Measurements from ENCODE around the gene ADGRV1.
A peak's percentile ranks its signal among the peaks of the same experiment; 100 is the strongest.
"Not testable (repeated sequence)": the region's sequence is repeated elsewhere in the genome, so short reads cannot be mapped to it uniquely, and the experiment has no call there.

ADGRV1 gene

DNA sequence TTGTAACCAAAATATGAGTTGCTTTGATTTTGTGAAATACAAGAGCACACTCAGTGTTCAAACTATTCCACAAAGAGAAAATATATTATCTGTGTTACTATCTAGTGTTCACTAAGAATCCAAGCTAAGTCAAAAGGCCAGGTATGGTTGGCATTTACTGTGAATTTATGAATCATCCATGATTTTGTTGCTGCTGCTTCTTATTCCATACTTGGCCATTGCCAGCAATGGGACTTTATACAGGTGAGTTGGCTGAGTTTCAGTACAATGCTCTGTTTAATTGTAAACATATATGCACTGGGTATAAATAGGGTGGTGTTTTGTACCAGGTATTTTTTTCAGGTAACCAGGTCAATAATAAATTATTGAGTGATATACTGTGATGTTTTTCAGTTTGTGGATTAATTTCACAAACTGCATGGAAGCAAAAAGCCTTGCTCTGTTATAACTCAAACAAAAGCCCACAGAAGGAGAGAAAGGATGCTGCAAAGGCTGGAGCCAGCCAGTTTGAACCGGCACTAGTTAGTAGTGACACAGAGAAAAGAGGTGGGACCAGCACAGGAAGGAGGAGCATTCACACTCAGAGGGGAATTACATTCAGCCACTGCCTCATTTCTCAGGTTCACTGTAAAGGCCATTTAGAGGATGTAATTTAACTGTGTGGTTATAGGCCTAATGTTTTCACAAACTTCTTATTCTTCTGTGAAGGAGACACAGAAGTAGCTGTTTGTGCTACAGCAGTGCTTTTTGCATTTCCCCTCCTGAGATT is 381.8 kb downstream of the ADGRV1 start:
- DNase-seq (ENCODE audit: low read depth, low spot score) = no peak

DNA sequence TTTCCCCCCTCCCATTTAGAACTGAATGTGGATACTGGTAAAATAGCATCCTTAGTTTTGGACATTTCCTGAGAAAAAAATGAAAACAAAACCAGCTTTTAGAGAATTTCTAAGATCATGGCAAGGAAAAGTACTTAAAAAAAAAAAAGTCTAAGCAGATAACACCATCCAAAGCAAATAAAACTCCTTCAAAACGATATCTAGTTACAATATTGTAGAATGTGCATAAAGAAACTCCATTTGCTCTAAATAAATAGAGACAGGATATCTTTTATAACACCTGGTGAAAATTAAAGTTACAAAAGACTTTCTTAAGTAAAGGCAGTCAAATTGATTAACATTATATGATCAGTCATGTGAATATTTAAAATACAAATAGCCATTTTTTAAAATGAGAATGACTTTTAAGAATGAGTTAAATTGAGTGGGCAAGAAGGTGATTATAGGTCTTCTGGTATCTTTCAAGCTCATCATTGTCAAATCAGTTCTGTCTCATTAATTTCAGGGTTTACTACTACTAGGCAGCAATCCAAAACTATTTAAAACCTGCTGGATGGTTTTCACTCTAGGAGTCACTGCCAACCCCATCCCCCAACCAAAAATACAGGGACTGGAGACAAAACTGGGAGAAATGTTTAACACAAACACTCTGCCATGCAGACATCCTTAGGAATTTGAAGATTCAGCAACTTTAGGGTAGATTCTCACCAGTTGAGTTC is 382.6 kb downstream of the ADGRV1 start:
- DNase-seq (ENCODE audit: low read depth, low spot score) = no peak

GRCh38 chr5:90944116-90944515 is 385.5 kb downstream of the ADGRV1 start:
- DNase-seq (ENCODE audit: low read depth, low spot score) = no peak

GRCh38 chr5:90947667-90948066 is 389.1 kb downstream of the ADGRV1 start:
- DNase-seq (ENCODE audit: low read depth, low spot score) = no peak

- no peak for DNase-seq (ENCODE audit: low read depth, low spot score)
Observed at GRCh38 chr5:90948969-90949368, 390.4 kb downstream of the ADGRV1 start.

DNA sequence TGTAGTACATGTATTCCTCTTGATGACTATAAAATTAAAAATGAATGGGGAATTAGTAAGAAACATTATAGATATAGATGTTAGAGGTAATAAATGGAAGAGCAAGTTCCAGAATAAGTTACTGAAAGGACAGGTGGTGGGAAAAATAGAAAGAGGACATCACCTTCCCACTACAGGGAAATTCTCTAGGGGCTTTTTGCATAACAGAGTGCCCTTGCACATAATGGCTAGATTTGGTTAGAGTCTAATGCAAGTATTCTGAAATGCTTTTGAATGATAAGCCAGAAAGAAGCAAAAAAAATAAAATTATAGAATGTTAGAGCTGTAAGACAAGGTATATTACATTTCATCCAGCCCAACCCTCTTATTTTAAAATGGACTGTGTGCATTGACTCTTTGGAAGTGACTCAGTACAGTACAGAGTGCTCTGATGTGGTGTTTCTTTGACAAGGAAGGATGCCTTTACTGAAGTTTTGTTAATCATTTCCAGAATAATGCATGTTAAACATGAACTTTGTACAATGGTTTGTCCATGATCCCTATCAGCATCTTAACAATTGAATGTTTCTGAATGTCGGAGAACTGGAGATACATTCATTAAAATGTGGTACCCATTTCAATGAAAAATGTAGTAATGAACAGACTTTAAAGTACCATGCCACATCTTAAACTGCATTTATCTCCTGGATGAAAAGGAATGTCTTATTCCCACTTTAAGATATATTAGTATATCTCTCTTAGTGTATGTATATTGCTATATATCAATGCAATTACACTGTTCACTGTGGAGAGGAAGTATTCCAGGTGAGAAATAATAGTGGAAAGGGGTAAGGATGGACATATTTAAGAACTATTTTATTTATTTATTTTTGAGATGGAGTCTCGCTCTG is 391.1 kb downstream of the ADGRV1 start:
- no peak for DNase-seq (ENCODE audit: low read depth, low spot score)

DNA sequence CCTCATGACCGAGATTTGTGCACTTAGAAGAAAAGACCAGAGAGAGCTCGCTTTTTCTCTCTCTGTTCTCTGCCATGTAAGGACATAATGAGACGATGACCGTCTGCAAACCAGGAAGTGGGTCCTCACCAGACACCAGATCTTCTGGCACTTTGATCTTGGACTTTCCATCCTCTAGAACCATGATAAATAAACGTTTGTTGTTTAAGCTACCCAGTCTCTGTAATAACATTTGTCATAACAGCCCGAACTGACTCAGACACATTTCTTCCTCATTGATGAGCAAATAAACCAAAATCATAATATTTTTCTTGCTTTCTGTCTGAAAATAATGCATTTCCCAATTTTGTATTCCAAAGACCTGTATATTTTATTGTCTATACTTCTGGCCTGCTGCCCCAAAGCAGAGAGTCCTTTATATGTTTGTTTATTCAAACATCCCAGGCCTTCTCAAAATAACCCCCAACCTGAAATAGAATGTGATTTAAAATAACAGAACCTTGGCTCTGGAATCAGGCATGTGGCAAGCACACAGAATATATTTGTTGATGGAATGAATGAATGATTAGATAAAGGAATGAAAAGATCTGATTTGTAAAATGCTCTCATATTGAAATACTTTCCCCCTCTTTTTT is 396.5 kb downstream of the ADGRV1 start:
- peak; percentile 65 for DNase-seq (ENCODE audit: low read depth, low spot score)

GRCh38 chr5:90956511-90957097 is 398.0 kb downstream of the ADGRV1 start:
- DNase-seq (ENCODE audit: low read depth, low spot score) = no peak

- DNase-seq (ENCODE audit: low read depth, low spot score) = no peak
Observed at GRCh38 chr5:90957906-90958305, 399.3 kb downstream of the ADGRV1 start.

DNA sequence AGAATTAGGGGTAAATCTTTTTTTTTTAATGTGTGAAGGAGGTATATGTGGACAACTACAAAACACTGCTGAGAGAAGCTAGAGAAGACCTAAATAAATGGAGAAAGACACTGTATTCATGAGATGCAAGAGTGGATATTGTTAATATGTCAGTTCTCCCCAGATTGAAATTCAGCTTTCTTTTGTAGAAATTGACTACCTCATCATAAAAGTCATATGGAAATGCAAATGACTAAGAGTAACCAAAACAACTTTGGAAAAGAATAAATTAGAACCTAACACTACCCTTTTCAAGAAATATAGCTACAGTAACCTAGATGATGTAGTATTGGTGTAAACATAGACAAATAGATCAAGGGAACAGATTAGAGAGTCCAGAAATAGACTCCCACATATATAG is 400.7 kb downstream of the ADGRV1 start:
- DNase-seq (ENCODE audit: low read depth, low spot score) = no peak

GRCh38 chr5:90962481-90962880 is 403.9 kb downstream of the ADGRV1 start:
- no peak for DNase-seq (ENCODE audit: low read depth, low spot score)

DNA sequence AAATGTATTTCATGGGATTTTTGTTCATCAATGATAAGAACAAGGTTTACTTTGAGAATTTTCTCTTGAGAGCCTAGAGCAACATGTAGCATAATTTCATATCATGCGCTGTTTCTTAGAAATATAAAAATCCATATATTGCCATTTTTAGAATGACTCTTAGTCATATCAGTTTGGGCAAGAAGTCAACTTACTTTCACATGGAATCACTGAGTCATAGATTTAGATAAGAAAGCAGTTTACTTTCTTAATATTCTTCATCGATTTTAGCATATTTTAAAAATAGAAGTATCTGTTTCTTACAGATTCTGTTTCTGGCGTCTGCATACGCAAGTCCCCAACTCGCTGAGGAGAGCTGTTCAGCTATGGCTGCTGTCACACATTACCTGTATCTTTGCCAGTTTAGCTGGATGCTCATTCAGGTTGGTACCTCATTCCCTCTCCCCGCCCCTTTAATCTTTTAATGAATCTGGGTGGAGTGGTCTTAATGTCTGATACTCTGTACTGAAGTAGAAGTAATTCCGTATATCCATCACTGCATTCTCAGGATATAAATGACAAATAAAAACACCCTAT is 406.6 kb downstream of the ADGRV1 start:
- DNase-seq (ENCODE audit: low read depth, low spot score) = no peak

GRCh38 chr5:90967443-90967842 is 408.8 kb downstream of the ADGRV1 start:
- no peak for DNase-seq (ENCODE audit: low read depth, low spot score)

GRCh38 chr5:90967851-90968250 is 409.3 kb downstream of the ADGRV1 start:
- no peak for DNase-seq (ENCODE audit: low read depth, low spot score)

DNA sequence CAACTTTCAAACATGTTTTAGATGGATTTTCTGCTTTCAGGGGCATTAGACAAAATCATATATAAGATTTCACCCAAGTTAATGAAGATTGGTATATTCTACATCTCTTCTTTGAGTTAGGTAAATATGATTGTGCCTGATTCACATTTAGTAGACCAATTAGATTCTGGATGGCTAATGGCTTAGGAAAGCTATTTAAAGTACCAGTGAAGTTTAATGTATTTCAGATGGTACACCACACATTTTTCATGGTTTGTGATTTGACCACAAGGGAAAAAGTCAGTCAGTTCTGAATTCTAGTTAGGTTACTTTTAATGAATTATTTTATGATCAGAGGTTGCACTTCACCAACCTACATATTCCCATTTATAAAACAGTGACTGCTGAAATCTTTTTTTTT is 409.7 kb downstream of the ADGRV1 start:
- DNase-seq (ENCODE audit: low read depth, low spot score) = no peak

DNA sequence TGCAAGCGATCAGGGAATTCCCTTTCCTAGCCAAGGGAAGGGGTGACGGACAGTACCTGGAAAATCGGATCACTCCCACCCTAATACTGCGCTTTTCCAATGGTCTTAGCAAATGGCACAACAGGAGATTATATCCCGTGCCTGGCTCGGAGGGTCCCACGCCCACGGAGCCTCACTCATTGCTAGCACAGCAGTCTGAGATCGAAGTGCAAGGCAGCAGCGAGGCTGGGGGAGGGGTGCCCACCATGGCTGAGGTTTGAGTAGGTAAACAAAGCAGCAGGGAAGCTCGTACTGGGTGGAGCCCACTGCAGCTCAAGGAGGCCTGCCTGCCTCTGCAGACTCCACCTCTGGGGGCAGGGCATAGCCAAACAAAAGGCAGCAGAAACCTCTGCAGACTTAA is 411.3 kb downstream of the ADGRV1 start:
- not testable (repeated sequence) for DNase-seq (ENCODE audit: low read depth, low spot score)

GRCh38 chr5:90981177-90981576 is 422.6 kb downstream of the ADGRV1 start:
- DNase-seq (ENCODE audit: low read depth, low spot score) = no peak

DNA sequence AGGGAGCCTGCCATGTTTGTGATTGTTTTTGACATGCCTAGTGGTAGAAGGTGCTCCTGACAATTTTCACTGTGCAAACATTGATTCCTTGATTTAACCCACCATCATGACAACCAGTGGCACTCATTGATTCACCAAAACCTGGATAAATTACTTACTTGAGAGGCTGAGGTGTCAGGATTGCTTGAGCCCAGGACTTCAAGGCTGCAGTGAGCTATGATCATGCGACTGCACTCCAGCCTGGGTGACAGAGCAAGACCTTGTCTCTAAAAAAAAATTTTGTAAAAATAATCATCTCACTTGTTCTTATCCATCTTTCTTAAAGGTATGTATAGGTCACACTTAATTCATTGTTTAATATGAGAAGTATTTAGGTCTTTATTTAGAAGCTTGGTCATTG is 423.2 kb downstream of the ADGRV1 start:
- DNase-seq (ENCODE audit: low read depth, low spot score) = no peak

- DNase-seq (ENCODE audit: low read depth, low spot score) = no peak
Observed at GRCh38 chr5:90982576-90982975, 424.0 kb downstream of the ADGRV1 start.

- DNase-seq (ENCODE audit: low read depth, low spot score) = peak; percentile 2
Observed at GRCh38 chr5:90983148-90983547, 424.6 kb downstream of the ADGRV1 start.

DNA sequence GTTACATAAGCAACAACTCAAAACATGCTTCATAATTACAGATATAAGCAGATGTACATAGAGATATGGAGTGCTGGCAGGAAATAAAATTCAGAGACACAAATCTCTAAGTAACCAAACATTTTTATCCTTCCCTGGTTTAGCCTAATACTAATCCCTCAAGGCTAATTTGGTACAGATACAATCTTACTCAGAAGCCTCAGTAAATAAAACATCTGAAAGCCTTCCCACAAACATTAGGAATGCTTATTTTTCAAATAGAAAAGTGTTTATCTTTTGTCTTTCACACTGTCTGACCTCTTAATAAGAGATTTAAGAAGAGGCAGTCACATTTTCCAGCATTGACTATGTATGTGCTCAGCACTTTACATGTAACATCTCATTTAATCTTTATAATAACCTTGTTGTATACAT is 425.1 kb downstream of the ADGRV1 start:
- DNase-seq (ENCODE audit: low read depth, low spot score) = no peak
